Measurements from ENCODE around the gene TRMT6. TPM values are rescaled to one million over a fixed set of nuclear protein-coding genes. Genes with fewer than 3 reads are reported as not detected.

The TRMT6 gene
- total and polyA plus RNA-seq, 9 of the 15 experiments (the other 6 are each of a cell fraction or from before 2014, with no cell fraction given) = 10.6 to 21.3 (median 15.6) TPM

DNA sequence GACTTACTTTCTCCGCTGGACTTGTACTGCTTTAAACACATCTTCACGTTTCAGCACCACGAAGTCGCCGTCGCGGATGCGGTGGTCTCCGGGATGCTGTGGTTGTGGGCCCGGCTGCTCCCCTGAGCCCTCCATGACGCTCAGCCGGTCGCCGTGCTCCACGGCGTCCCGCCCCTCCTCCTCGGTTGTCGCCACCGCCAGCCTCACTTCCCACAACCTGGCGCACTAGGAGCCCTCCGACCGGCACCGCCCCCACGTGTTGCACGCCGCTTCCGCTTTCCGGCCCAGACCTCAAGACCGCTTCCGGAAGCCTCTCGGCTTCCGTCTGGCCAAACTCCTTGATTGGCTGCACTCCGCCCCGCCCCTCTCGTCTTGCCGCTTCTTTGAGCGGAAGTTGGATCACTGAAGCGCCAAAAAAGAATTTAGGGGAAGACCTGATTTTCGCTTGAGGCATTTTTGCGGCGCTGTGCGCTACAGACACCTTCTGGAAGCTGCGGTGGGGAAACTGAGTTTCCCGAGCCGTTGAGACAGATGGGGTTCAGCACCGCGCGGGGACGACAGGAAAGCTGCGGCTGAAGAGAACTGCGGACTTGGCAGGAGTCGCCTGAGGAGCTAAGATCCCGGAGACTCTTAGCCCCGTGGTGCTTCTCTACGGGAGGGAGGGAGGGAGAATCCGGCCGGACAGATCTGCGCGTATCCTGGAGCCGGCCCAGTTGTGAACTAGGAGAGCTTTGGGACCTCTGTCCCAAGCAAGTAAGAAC is at the start of gene TRMT6, which contains the start of gene MCM8 (continued):
- TF ChIP-seq, protein P1, sequence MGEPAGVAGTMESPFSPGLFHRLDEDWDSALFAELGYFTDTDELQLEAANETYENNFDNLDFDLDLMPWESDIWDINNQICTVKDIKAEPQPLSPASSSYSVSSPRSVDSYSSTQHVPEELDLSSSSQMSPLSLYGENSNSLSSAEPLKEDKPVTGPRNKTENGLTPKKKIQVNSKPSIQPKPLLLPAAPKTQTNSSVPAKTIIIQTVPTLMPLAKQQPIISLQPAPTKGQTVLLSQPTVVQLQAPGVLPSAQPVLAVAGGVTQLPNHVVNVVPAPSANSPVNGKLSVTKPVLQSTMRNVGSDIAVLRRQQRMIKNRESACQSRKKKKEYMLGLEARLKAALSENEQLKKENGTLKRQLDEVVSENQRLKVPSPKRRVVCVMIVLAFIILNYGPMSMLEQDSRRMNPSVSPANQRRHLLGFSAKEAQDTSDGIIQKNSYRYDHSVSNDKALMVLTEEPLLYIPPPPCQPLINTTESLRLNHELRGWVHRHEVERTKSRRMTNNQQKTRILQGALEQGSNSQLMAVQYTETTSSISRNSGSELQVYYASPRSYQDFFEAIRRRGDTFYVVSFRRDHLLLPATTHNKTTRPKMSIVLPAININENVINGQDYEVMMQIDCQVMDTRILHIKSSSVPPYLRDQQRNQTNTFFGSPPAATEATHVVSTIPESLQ (CRISPR knock-in tag; IDR thresholded peaks at IDR 0.05) = 0 out of 2 replicates have a peak, but pooled peaks have one; percentile 31
- TF ChIP-seq TGIF2 (CRISPR knock-in tag; IDR thresholded peaks at IDR 0.05) = 0 out of 2 replicates have a peak, but pooled peaks have one; percentile 66
- TF ChIP-seq, protein P2, sequence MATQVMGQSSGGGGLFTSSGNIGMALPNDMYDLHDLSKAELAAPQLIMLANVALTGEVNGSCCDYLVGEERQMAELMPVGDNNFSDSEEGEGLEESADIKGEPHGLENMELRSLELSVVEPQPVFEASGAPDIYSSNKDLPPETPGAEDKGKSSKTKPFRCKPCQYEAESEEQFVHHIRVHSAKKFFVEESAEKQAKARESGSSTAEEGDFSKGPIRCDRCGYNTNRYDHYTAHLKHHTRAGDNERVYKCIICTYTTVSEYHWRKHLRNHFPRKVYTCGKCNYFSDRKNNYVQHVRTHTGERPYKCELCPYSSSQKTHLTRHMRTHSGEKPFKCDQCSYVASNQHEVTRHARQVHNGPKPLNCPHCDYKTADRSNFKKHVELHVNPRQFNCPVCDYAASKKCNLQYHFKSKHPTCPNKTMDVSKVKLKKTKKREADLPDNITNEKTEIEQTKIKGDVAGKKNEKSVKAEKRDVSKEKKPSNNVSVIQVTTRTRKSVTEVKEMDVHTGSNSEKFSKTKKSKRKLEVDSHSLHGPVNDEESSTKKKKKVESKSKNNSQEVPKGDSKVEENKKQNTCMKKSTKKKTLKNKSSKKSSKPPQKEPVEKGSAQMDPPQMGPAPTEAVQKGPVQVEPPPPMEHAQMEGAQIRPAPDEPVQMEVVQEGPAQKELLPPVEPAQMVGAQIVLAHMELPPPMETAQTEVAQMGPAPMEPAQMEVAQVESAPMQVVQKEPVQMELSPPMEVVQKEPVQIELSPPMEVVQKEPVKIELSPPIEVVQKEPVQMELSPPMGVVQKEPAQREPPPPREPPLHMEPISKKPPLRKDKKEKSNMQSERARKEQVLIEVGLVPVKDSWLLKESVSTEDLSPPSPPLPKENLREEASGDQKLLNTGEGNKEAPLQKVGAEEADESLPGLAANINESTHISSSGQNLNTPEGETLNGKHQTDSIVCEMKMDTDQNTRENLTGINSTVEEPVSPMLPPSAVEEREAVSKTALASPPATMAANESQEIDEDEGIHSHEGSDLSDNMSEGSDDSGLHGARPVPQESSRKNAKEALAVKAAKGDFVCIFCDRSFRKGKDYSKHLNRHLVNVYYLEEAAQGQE (IDR thresholded peaks at IDR 0.05; ENCODE audit: borderline replicate concordance) = peak; percentile 33
- TF ChIP-seq, protein P2 (CRISPR knock-in tag; IDR thresholded peaks at IDR 0.05; ENCODE audit: low read depth) = 0 out of 2 replicates have a peak, but pooled peaks have one; percentile 24
- TF ChIP-seq, protein P3, sequence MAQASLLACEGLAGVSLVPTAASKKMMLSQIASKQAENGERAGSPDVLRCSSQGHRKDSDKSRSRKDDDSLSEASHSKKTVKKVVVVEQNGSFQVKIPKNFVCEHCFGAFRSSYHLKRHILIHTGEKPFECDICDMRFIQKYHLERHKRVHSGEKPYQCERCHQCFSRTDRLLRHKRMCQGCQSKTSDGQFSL (CRISPR knock-in tag; IDR thresholded peaks at IDR 0.05) = no peak
- TF ChIP-seq, protein P3 (tag; IDR thresholded peaks at IDR 0.05) = no peak
- TF ChIP-seq PREB (CRISPR knock-in tag; IDR thresholded peaks at IDR 0.05) = no peak
- no peak for TF ChIP-seq TFAM (CRISPR knock-in tag; conservative IDR thresholded peaks at IDR 0.05)
- peak; percentile 62; the same call in 1 of the 2 replicates for TF ChIP-seq HDAC2 (IDR thresholded peaks at IDR 0.05)
- peak; percentile 51; the same call in 1 of the 2 replicates for TF ChIP-seq ETS1 (conservative IDR thresholded peaks at IDR 0.05; ENCODE audit: control insufficient read depth, low read depth, low read length)
- peak; percentile 69 for TF ChIP-seq ATF7 (IDR thresholded peaks at IDR 0.05)
- no peak for TF ChIP-seq ZNF124 (CRISPR knock-in tag; IDR thresholded peaks at IDR 0.05)
- no peak for TF ChIP-seq ZNF699 (CRISPR knock-in tag; IDR thresholded peaks at IDR 0.05; ENCODE audit: insufficient replicate concordance)
